ENCODE data around the gene BNC2.

DNA sequence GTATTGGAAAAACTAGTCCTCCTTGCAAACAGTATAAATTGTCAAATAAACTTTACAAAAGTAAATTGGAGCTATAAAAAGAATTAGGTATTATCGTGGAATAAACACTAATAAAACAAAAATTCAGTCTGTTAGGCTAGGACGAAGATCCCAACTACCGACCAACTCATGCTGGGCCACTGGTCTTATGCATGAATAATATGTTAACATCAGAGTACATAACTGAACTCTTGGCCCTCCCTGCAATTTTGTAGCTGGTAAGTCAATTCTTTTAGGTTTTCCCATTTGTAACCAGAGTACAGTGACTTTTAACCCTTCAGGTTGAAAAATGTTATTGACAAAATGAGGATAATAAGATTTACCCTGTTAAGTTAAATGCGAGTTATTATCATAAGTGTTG lies 428.7 kb downstream of the BNC2 start:
- TF ChIP-seq, protein P1, sequence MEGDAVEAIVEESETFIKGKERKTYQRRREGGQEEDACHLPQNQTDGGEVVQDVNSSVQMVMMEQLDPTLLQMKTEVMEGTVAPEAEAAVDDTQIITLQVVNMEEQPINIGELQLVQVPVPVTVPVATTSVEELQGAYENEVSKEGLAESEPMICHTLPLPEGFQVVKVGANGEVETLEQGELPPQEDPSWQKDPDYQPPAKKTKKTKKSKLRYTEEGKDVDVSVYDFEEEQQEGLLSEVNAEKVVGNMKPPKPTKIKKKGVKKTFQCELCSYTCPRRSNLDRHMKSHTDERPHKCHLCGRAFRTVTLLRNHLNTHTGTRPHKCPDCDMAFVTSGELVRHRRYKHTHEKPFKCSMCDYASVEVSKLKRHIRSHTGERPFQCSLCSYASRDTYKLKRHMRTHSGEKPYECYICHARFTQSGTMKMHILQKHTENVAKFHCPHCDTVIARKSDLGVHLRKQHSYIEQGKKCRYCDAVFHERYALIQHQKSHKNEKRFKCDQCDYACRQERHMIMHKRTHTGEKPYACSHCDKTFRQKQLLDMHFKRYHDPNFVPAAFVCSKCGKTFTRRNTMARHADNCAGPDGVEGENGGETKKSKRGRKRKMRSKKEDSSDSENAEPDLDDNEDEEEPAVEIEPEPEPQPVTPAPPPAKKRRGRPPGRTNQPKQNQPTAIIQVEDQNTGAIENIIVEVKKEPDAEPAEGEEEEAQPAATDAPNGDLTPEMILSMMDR (IDR thresholded peaks at IDR 0.05), result no peak
- no peak for TF ChIP-seq POLR2AphosphoS5 (IDR thresholded peaks at IDR 0.05)
- TF ChIP-seq POLR2A (IDR thresholded peaks at IDR 0.05), result no peak
- no peak for TF ChIP-seq EP300 (IDR thresholded peaks at IDR 0.05)
